ENCODE results near the gene SHISAL2A. TPM values are rescaled to one million over a fixed set of nuclear protein-coding genes. Genes with fewer than 3 reads are reported as not detected.

SHISAL2A gene
- total RNA-seq, 2 experiments from 2014 or later, result 11.3 to 11.4 TPM

- no peak overlapping the region for H3K27ac Mint-ChIP-seq
Measured at GRCh38 chr1:52645261-52645660, 12.3 kb downstream of the SHISAL2A start.

GRCh38 chr1:52651904-52652303 lies 18.9 kb downstream of the SHISAL2A start:
- CTCF ChIA-PET, result interaction anchor here (0.7 to 1.2 kb wide), 2 partner anchors 8 to 248 kb away, joined by 3 read pairs; partner anchors contain the start of genes ORC1 and PRPF38A
- intact Hi-C loops (cut with micrococcal nuclease), result no loop called here
- Mint-ChIP-seq H3K27ac (no peak overlapping the region), H3K27me3 (ENCODE audit: low read depth) (no peaks in the 10 kb centered on the region), H3K36me3 (ENCODE audit: low read depth) (peaks cover 11% of the 10 kb centered on the region), H3K4me1 (ENCODE audit: low read depth) (peaks cover 4% of the 10 kb centered on the region), H3K9me3 (no peaks in the 10 kb centered on the region), H3K4me3 (no peak overlapping the region)
- DNase-seq, result no peak

More at GRCh38 chr1:52645261-52645660, 12.3 kb downstream of the SHISAL2A start:
- no peak for DNase-seq
- H3K4me1 Mint-ChIP-seq (ENCODE audit: low read depth), result peaks cover 21% of the 10 kb centered on the region
- H3K4me3 Mint-ChIP-seq, result no peak overlapping the region
- peaks cover 20% of the 10 kb centered on the region for H3K36me3 Mint-ChIP-seq (ENCODE audit: low read depth)
- H3K9me3 Mint-ChIP-seq, result no peaks in the 10 kb centered on the region
- intact Hi-C loops (cut with micrococcal nuclease), result no loop called here
- no peaks in the 10 kb centered on the region for H3K27me3 Mint-ChIP-seq (ENCODE audit: low read depth)
- CTCF ChIA-PET, result no interaction called here

GRCh38 chr1:52653207-52653849 lies 20.4 kb downstream of the SHISAL2A start:
- CTCF ChIA-PET, result interaction anchor here (1.0 to 1.2 kb wide), 2 partner anchors 33 to 249 kb away, joined by 3 read pairs; partner anchors contain the start of genes ORC1 and PRPF38A
- intact Hi-C loops (cut with micrococcal nuclease), result no loop called here
- Mint-ChIP-seq H3K4me1 (ENCODE audit: low read depth) (peaks cover 4% of the 10 kb centered on the region), H3K36me3 (ENCODE audit: low read depth) (peaks cover 11% of the 10 kb centered on the region), H3K27ac (no peak overlapping the region), H3K4me3 (no peak overlapping the region), H3K27me3 (ENCODE audit: low read depth) (no peaks in the 10 kb centered on the region), H3K9me3 (no peaks in the 10 kb centered on the region)
- no peak for DNase-seq

- Mint-ChIP-seq H3K9me3 (no peaks in the 10 kb centered on the region), H3K36me3 (ENCODE audit: low read depth) (peaks cover 8% of the 10 kb centered on the region), H3K27ac (no peak overlapping the region), H3K4me1 (ENCODE audit: low read depth) (peaks cover 10% of the 10 kb centered on the region), H3K27me3 (ENCODE audit: low read depth) (no peaks in the 10 kb centered on the region), H3K4me3 (no peak overlapping the region)
- no peak for DNase-seq
- CTCF ChIA-PET, result interaction anchor here (1.0 kb wide), 1 partner anchor 32 kb away, joined by 3 read pairs; no protein-coding TSS in a partner anchor
- intact Hi-C loops (cut with micrococcal nuclease), result no loop called here
Measured at GRCh38 chr1:52654063-52654462, 21.1 kb downstream of the SHISAL2A start.

- Mint-ChIP-seq H3K27ac (no peak overlapping the region), H3K36me3 (ENCODE audit: low read depth) (peaks cover 12% of the 10 kb centered on the region)
Measured at GRCh38 chr1:52657702-52658101, 24.7 kb downstream of the SHISAL2A start.

GRCh38 chr1:52658795-52659194 lies 25.8 kb downstream of the SHISAL2A start:
- Mint-ChIP-seq H3K4me3 (no peak overlapping the region), H3K27ac (peak overlapping the region; percentile 83), H3K27me3 (ENCODE audit: low read depth) (no peaks in the 10 kb centered on the region), H3K4me1 (ENCODE audit: low read depth) (peaks cover 20% of the 10 kb centered on the region), H3K9me3 (no peaks in the 10 kb centered on the region), H3K36me3 (ENCODE audit: low read depth) (peaks cover 7% of the 10 kb centered on the region)
- CTCF ChIA-PET, result interaction anchor here (0.7 to 1.0 kb wide), 3 partner anchors 25 to 213 kb away, joined by 3 to 4 read pairs (median 3); no protein-coding TSS in a partner anchor
- intact Hi-C loops (cut with micrococcal nuclease), result loop anchor here (1.0 to 2.0 kb wide), 4 partner anchors 21 to 106 kb away; partner anchors contain the start of genes COA7, GPX7 and TUT4
- DNase-seq, result peak; percentile 52

More at GRCh38 chr1:52657702-52658101, 24.7 kb downstream of the SHISAL2A start:
- CTCF ChIA-PET, result no interaction called here
- Mint-ChIP-seq H3K9me3 (no peaks in the 10 kb centered on the region), H3K27me3 (ENCODE audit: low read depth) (no peaks in the 10 kb centered on the region), H3K4me1 (ENCODE audit: low read depth) (peaks cover 20% of the 10 kb centered on the region), H3K4me3 (no peak overlapping the region)
- intact Hi-C loops (cut with micrococcal nuclease), result loop anchor here (2.0 kb wide), 2 partner anchors 55 to 105 kb away; partner anchors contain the start of genes GPX7 and TUT4
- no peak for DNase-seq

GRCh38 chr1:52659356-52659755 lies 26.4 kb downstream of the SHISAL2A start:
- CTCF ChIA-PET, result interaction anchor here (0.5 to 1.0 kb wide), 3 partner anchors 8 to 213 kb away, joined by 3 read pairs; no protein-coding TSS in a partner anchor
- H3K27me3 Mint-ChIP-seq (ENCODE audit: low read depth), result no peaks in the 10 kb centered on the region
- peaks cover 20% of the 10 kb centered on the region for H3K4me1 Mint-ChIP-seq (ENCODE audit: low read depth)
- intact Hi-C loops (cut with micrococcal nuclease), result loop anchor here (1.0 to 2.0 kb wide), 4 partner anchors 22 to 107 kb away; partner anchors contain the start of genes COA7, GPX7 and TUT4
- H3K4me3 Mint-ChIP-seq, result peak overlapping the region; percentile 27
- H3K9me3 Mint-ChIP-seq, result no peaks in the 10 kb centered on the region
- H3K27ac Mint-ChIP-seq, result peak overlapping the region; percentile 83
- peaks cover 7% of the 10 kb centered on the region for H3K36me3 Mint-ChIP-seq (ENCODE audit: low read depth)
- peak; percentile 60 for DNase-seq

GRCh38 chr1:52659851-52660596 lies 27.1 kb downstream of the SHISAL2A start:
- intact Hi-C loops (cut with micrococcal nuclease), result loop anchor here (1.0 to 2.0 kb wide), 4 partner anchors 23 to 107 kb away; partner anchors contain the start of genes COA7, GPX7 and TUT4
- Mint-ChIP-seq H3K4me1 (ENCODE audit: low read depth) (peaks cover 20% of the 10 kb centered on the region), H3K27me3 (ENCODE audit: low read depth) (no peaks in the 10 kb centered on the region), H3K4me3 (no peak overlapping the region), H3K36me3 (ENCODE audit: low read depth) (peaks cover 7% of the 10 kb centered on the region), H3K9me3 (no peaks in the 10 kb centered on the region), H3K27ac (peak overlapping the region; percentile 83)
- DNase-seq, result no peak
- CTCF ChIA-PET, result interaction anchor here (0.5 to 1.0 kb wide), 3 partner anchors 9 to 257 kb away, joined by 3 to 4 read pairs (median 3); no protein-coding TSS in a partner anchor

GRCh38 chr1:52660807-52661206 lies 27.8 kb downstream of the SHISAL2A start:
- H3K4me1 Mint-ChIP-seq (ENCODE audit: low read depth), result peaks cover 16% of the 10 kb centered on the region
- H3K4me3 Mint-ChIP-seq, result no peak overlapping the region
- H3K27ac Mint-ChIP-seq, result no peak overlapping the region
- peaks cover 7% of the 10 kb centered on the region for H3K36me3 Mint-ChIP-seq (ENCODE audit: low read depth)
- no peaks in the 10 kb centered on the region for H3K27me3 Mint-ChIP-seq (ENCODE audit: low read depth)
- CTCF ChIA-PET, result interaction anchor here (1.3 kb wide), 1 partner anchor 25 kb away, joined by 3 read pairs; no protein-coding TSS in a partner anchor
- DNase-seq, result no peak
- intact Hi-C loops (cut with micrococcal nuclease), result no loop called here
- H3K9me3 Mint-ChIP-seq, result no peaks in the 10 kb centered on the region

GRCh38 chr1:52662645-52663313 lies 29.8 kb downstream of the SHISAL2A start:
- H3K4me1 Mint-ChIP-seq (ENCODE audit: low read depth), result peaks cover 16% of the 10 kb centered on the region
- H3K9me3 Mint-ChIP-seq, result no peaks in the 10 kb centered on the region
- intact Hi-C loops (cut with micrococcal nuclease), result no loop called here

GRCh38 chr1:52663716-52664115 lies 30.7 kb downstream of the SHISAL2A start:
- H3K36me3 Mint-ChIP-seq (ENCODE audit: low read depth), result peaks cover 4% of the 10 kb centered on the region
- H3K4me3 Mint-ChIP-seq, result no peak overlapping the region
- no peaks in the 10 kb centered on the region for H3K9me3 Mint-ChIP-seq
- peaks cover 13% of the 10 kb centered on the region for H3K4me1 Mint-ChIP-seq (ENCODE audit: low read depth)
- DNase-seq, result no peak
- CTCF ChIA-PET, result no interaction called here
- intact Hi-C loops (cut with micrococcal nuclease), result no loop called here
- H3K27me3 Mint-ChIP-seq (ENCODE audit: low read depth), result no peaks in the 10 kb centered on the region
- H3K27ac Mint-ChIP-seq, result no peak overlapping the region

More at GRCh38 chr1:52662645-52663313, 29.8 kb downstream of the SHISAL2A start:
- H3K4me3 Mint-ChIP-seq, result no peak overlapping the region
- CTCF ChIA-PET, result no interaction called here
- no peaks in the 10 kb centered on the region for H3K27me3 Mint-ChIP-seq (ENCODE audit: low read depth)
- no peak for DNase-seq
- peaks cover 4% of the 10 kb centered on the region for H3K36me3 Mint-ChIP-seq (ENCODE audit: low read depth)
- peak overlapping the region; percentile 71 for H3K27ac Mint-ChIP-seq

Measured in activated naive CD4-positive, alpha-beta T cell treated with anti-CD3 and anti-CD28 coated beads for 36 hours (primary cell).